ENCODE measurements around the gene F5.
A peak's percentile ranks its signal among the peaks of the same experiment; 100 is the strongest.

The F5 gene

DNA sequence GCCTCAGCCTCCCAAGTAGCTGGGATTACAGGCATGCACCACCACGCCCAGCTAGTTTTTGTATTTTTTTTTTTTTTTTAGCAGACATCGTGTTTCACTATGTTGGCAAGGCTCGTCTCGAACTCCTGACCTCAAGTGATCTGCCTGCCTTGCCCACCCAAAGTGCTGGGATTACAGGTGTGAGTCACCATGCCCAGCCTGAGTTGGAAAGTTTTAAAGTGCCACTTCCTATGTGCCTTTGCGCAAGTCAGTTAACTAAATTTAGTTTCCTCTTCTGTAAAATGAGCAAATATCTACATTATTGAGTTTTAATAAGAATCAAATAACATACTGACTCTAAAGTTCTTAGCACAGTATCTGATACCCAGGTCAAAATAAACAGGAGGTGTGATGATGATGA lies 112.9 kb downstream of the F5 start:
- DNase-seq, result no peak

DNA sequence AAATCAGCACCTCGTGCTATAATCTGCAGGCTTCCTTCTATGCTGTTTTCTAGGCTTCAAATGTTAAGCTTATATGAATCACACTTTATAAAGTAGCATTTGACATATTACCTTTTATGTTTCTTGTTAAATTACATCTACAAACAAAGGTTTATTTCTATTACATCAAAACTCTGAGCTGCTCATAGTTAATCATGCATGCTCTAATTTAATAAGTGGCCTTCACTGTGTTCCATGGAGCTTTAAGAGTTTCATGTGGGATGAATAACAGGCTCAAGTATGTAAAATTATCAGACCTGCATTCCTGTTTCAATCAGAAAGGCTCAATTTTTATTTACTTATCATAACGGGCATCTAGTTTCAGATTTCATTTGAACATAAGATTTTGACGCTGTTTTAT lies 113.5 kb downstream of the F5 start:
- DNase-seq, result no peak

DNA sequence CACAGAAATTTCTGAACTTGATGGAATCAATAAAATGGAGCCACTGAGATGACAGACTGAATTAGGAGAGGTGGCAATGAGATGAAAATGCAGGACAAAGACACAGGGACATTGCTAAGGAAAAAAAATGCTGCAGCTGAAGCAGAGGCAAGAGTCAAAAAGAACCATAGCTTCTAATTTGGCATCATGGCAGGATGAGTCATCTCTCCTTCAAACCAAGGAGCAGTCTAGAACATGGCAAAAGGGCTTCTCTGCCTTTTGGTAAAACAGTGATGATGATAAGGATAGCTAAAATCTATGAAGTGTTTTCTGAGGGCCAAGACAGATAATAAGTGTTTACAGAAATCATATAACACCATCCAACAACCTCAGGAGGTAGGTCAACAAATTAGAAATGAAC lies 117.3 kb downstream of the F5 start:
- DNase-seq, result no peak

DNA sequence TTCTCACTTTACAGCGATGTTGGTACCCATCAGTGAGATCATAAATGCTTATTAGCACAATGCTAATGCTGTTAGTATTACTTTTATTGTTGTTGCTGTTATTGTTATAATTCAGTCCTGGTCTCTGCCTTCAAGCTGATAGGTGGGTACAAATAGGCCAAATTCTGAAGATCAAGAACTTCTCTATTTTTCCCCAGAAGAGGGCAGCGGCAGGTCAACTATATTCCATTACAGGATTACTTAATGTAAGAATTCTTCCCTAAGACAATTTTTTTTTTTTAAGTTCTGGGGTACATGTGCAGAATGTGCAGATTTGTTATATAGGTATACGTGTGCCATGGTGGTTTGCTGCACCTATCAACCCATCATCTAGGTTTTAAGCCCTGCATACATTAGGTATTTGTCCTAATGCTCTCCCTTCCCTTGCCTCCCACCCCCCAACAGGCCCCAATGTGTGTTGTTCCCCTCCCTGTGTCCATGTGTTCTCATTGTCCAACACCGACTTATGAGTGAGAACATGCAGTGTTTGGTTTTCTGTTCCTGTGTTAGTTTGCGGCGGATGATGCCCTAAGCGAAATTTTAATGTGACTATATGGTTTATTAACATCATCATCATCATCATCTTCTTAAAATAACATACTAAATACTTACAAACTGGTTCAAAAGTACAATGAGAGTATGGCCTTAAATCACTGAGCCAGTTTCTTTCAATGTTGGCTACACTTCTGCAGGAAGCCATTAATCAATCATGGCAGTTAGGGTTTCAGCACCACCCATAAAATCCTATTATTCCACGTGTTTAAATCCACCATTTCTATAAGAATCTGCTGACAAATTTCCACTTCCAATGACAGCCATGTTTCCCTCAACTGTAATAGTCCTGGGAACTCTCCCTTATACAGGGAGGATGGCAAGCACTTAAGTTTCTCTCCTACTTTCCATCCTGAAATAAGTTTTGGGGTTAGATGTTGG lies 119.7 kb downstream of the F5 start:
- peak; percentile 77 for DNase-seq

DNA sequence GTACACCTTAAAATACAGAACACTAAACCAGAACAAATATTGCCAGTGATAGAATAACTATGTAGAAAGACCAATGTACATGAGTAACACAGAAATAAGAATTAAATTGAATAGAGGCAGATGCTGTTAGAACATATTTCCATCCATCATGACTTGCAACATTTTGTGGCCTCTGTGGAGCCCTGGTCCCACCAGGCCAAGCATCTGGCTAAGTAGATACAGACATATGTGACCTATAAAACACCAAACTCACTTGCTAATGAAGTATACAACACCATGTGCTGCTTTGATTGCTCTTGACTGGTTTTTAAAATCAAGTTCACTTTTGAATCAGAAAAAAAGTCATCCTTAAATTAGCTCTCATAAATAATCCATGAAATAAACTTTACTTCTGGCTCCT lies 121.0 kb downstream of the F5 start:
- no peak for DNase-seq
